GM12865 (cell line): Measurements from ENCODE around the gene CTBP1.

Source experiments
- DNase-seq: peaks from one replicate; pipeline ENCODE4 v3.0.0; 2010; ENCODE audit warnings: low read depth
- H3K4me3 ChIP-seq: 2 replicates; pipeline ENCODE4 v1.5.1; 2011; ENCODE audit warnings: mild to moderate bottlenecking, low read depth, low read length, control low read depth
- CTCF ChIP-seq: IDR thresholded peaks from 2 replicates; pipeline ENCODE4 v1.5.1; 2011; ENCODE audit warnings: low read length, control low read depth, low read depth, inconsistent platforms; ENCODE audit not compliant: insufficient read depth; ENCODE audit errors: missing control alignments

The CTBP1 gene

GRCh38 chr4:1266881-1267763 is 18.2 kb upstream of the CTBP1 start:
- peak overlapping the region; percentile 47 for H3K4me3 ChIP-seq
- DNase-seq = no peak
- TF ChIP-seq CTCF = no peak

- no peak for DNase-seq
- TF ChIP-seq CTCF = no peak
- H3K4me3 ChIP-seq = no peak overlapping the region
These were observed 16.4 kb upstream of the CTBP1 start for GRCh38 chr4:1265351-1265750.

GRCh38 chr4:1264942-1265341 is 16.0 kb upstream of the CTBP1 start:
- TF ChIP-seq CTCF = no peak
- DNase-seq = no peak
- H3K4me3 ChIP-seq = no peak overlapping the region

GRCh38 chr4:1261107-1261928 is 12.4 kb upstream of the CTBP1 start:
- H3K4me3 ChIP-seq = no peak overlapping the region
- TF ChIP-seq CTCF = no peak
- no peak for DNase-seq

- H3K4me3 ChIP-seq = no peak overlapping the region
- DNase-seq = no peak
- TF ChIP-seq CTCF = no peak
These were observed 11.6 kb upstream of the CTBP1 start for GRCh38 chr4:1260418-1261106.

- peak overlapping the region; percentile 5; the same call in 1 of the 2 replicates for H3K4me3 ChIP-seq
- DNase-seq = peak; percentile 63
- no peak for TF ChIP-seq CTCF
These were observed 11.0 kb upstream of the CTBP1 start for GRCh38 chr4:1259966-1260365.
